Measurements from ENCODE around the gene CLDN20. TPM values are rescaled to one million over a fixed set of nuclear protein-coding genes. Genes with fewer than 3 reads are reported as not detected.
A peak's percentile ranks its signal among the peaks of the same experiment; 100 is the strongest.

The CLDN20 gene
- total and polyA plus RNA-seq, 2 of the 4 experiments (the other 2 are of a cell fraction) = not detected

DNA sequence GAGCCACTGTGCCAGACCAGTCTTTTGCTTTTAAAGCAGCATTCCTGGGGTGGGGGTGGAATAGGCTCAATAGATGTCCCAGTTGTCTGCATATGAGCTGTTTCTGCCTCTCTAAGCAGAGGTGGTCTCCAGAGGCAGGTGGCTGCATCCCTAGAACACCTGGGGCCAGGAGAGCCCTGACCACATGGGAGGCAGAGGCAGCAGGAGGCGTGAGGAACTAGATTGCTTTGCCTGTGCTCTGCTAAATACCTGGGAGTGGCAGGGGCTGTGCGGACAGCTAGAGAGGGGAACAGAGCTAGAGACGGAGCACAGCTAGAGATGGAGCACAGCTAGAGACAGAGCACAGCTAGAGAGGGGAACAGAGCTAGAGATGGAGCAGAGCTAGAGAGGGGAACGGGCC is 29.1 kb upstream of the CLDN20 start:
- Histone ChIP-seq H4K8ac (ENCODE audit: low read depth in 2 of 2, low read length in 2 of 2) (no peak overlapping the region; a peak in 1 of 4 replicates), H3K9me3 (ENCODE audit: control insufficient read depth, insufficient read depth, low read length) (no peaks in the 10 kb centered on the region; the same call in 1 of the 2 replicates), H4K5ac (ENCODE audit: low read depth, low read length) (no peak overlapping the region), H3K79me1 (ENCODE audit: low read depth in 1 of 2, low read length in 2 of 2) (no peaks in the 10 kb centered on the region), H3K4me3 (ENCODE audit: insufficient read depth, low read depth, low read length) (no peak overlapping the region), H2BK5ac (ENCODE audit: low read depth, low read length, poor library complexity, severe bottlenecking) (no peak overlapping the region), H3K27ac (ENCODE audit: insufficient read depth, low read length) (no peak overlapping the region), H4K20me1 (ENCODE audit: insufficient read depth, low read length) (no peaks in the 10 kb centered on the region), H3K9ac (ENCODE audit: low read depth, low read length) (no peak overlapping the region), H3K4me1 (ENCODE audit: control insufficient read depth, insufficient read depth, low read length) (peaks cover 4% of the 10 kb centered on the region; the same call in 1 of the 2 replicates), H2AK9ac (replicated peaks; ENCODE audit: low read depth, low read length, poor library complexity) (no peak overlapping the region), H2BK120ac (ENCODE audit: low read depth, low read length) (no peak overlapping the region), H3K18ac (ENCODE audit: low read depth, low read length) (no peak overlapping the region), H3K27me3 (ENCODE audit: control insufficient read depth, insufficient read depth, low read length) (no peaks in the 10 kb centered on the region), H3K4me2 (ENCODE audit: low read depth, low read length) (no peak overlapping the region), H3K56ac (ENCODE audit: extremely low read depth, insufficient read depth, low read length) (no peak overlapping the region), H3K23ac (ENCODE audit: low read depth, low read length) (no peak overlapping the region), H2BK20ac (ENCODE audit: low read depth, low read length) (no peak overlapping the region), H3K36me3 (ENCODE audit: control insufficient read depth, insufficient read depth, low read length) (no peaks in the 10 kb centered on the region), H2AK5ac (ENCODE audit: low read depth, low read length) (peak overlapping the region; percentile 40; the same call in 1 of the 2 replicates), H3K4ac (ENCODE audit: low read depth, low read length) (no peak overlapping the region), H4K91ac (ENCODE audit: insufficient read depth, low read depth, low read length) (no peak overlapping the region), H2BK15ac (ENCODE audit: low read depth, low read length) (no peak overlapping the region), H3K9me1 (ENCODE audit: insufficient read depth, low read length) (no peaks in the 10 kb centered on the region; the same call in 1 of the 2 replicates), H3K14ac (replicated peaks; ENCODE audit: low read depth, low read length) (peak overlapping the region; percentile 13; the same call in 1 of the 2 replicates), H2AFZ (replicated peaks; ENCODE audit: low read length, poor library complexity) (peak overlapping the region; percentile 38)
- 95% methylated on average over 3 of the region's 4 CpGs; no CpG with 5 or more reads in 1 of the 2 experiments for WGBS, 2 experiments (ENCODE audit: extremely low coverage in 2 of 2, insufficient read length in 1 of 2)
- TF ChIP-seq POLR2A (IDR thresholded peaks at IDR 0.05; ENCODE audit: low read depth, low read length) = no peak
- TF ChIP-seq MAZ (IDR thresholded peaks at IDR 0.05; ENCODE audit: borderline replicate concordance, low read depth, low read length) = peak; percentile 75; the same call in 1 of the 2 replicates
- dilution Hi-C loops (cut with HindIII; ENCODE audit: low sequenced_read_pairs, unreplicated experiment) (no loop called here), in situ Hi-C loops (cut with MboI; ENCODE audit: low sequenced_read_pairs) (no loop called here), intact Hi-C loops (cut with micrococcal nuclease) (no loop called here)
- CTCF ChIA-PET = interaction anchor here (1.1 kb wide), 1 partner anchor 51 kb away, joined by 3 read pairs; no protein-coding TSS in a partner anchor
- POLR2A ChIA-PET (ENCODE audit: unreplicated experiment) = no interaction called here
- BruUV-seq (replicated peaks) = no TSS peak
- ATAC-seq (ENCODE audit: low read depth) (peak; percentile 51), DNase-seq (no peak)

Measured in IMR-90 (cell line).